HG02642 (cell line): ENCODE results near the gene CT45A6.
"Not testable (repeated sequence)": the region's sequence is repeated elsewhere in the genome, so short reads cannot be mapped to it uniquely, and the experiment has no call there.

Source experiments
- ATAC-seq: cut with Tn5 transposase; IDR thresholded peaks from one replicate; pipeline ENCODE4 v1.9.1; 2021; ENCODE audit warnings: mild to moderate bottlenecking; ENCODE audit not compliant: unreplicated experiment, poor library complexity

Gene CT45A6, protein sequence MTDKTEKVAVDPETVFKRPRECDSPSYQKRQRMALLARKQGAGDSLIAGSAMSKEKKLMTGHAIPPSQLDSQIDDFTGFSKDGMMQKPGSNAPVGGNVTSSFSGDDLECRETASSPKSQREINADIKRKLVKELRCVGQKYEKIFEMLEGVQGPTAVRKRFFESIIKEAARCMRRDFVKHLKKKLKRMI

DNA sequence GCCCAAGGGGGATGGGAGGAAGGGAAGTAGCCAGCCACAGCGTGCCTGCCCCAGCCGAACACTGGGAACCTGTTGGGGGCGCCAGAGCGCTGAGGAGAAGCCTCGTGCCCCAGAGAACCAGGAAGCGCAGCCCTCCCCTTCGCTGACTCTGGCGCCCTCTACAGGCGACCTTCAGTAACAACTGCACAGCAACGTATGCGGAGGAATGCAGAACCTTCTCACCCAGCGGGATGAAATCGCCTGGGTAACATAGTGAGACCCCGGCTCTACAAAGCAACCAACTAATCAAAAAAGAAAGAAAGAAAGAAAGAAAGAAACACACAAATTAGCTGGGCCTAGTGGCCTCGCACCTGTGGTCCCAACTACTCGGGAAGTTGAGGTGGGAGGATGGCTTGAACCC lies at the start of gene CT45A6:
Gene CT45A6 (minus strand): TSS at position 101 of the 400 bp plus-strand sequence. CDS start 3,794 bp downstream, outside the sequence.
- not testable (repeated sequence) for ATAC-seq

DNA sequence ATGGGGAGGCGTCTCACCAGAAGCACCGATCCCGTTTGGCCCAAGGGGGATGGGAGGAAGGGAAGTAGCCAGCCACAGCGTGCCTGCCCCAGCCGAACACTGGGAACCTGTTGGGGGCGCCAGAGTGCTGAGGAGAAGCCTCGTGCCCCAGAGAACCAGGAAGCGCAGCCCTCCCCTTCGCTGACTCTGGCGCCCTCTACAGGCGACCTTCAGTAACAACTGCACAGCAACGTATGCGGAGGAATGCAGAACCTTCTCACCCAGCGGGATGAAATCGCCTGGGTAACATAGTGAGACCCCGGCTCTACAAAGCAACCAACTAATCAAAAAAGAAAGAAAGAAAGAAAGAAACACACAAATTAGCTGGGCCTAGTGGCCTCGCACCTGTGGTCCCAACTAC lies 34.6 kb upstream of the CT45A6 start, which contains the start of gene CT45A7:
Gene CT45A7 (minus strand): TSS at position 101 of the 400 bp plus-strand sequence. CDS start 3,747 bp downstream, outside the sequence.
- ATAC-seq: not testable (repeated sequence)

DNA sequence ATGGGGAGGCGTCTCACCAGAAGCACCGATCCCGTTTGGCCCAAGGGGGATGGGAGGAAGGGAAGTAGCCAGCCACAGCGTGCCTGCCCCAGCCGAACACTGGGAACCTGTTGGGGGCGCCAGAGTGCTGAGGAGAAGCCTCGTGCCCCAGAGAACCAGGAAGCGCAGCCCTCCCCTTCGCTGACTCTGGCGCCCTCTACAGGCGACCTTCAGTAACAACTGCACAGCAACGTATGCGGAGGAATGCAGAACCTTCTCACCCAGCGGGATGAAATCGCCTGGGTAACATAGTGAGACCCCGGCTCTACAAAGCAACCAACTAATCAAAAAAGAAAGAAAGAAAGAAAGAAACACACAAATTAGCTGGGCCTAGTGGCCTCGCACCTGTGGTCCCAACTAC lies 17.3 kb upstream of the CT45A6 start, which contains the start of gene CT45A2:
Gene CT45A2 (minus strand): TSS at position 101 of the 400 bp plus-strand sequence. CDS start 3,747 bp downstream, outside the sequence.
- not testable (repeated sequence) for ATAC-seq

DNA sequence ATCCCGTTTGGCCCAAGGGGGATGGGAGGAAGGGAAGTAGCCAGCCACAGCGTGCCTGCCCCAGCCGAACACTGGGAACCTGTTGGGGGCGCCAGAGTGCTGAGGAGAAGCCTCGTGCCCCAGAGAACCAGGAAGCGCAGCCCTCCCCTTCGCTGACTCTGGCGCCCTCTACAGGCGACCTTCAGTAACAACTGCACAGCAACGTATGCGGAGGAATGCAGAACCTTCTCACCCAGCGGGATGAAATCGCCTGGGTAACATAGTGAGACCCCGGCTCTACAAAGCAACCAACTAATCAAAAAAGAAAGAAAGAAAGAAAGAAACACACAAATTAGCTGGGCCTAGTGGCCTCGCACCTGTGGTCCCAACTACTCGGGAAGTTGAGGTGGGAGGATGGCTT lies 17.2 kb downstream of the CT45A6 start, which contains the start of gene CT45A5:
Gene CT45A5 (minus strand): TSS at position 101 of the 400 bp plus-strand sequence. CDS start 3,774 bp downstream, outside the sequence.
- ATAC-seq: not testable (repeated sequence)

DNA sequence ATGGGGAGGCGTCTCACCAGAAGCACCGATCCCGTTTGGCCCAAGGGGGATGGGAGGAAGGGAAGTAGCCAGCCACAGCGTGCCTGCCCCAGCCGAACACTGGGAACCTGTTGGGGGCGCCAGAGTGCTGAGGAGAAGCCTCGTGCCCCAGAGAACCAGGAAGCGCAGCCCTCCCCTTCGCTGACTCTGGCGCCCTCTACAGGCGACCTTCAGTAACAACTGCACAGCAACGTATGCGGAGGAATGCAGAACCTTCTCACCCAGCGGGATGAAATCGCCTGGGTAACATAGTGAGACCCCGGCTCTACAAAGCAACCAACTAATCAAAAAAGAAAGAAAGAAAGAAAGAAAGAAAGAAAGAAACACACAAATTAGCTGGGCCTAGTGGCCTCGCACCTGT lies 34.5 kb downstream of the CT45A6 start, which contains the start of gene CT45A3:
Gene CT45A3 (minus strand): TSS at position 101 of the 400 bp plus-strand sequence. CDS start 3,747 bp downstream, outside the sequence.
- ATAC-seq: not testable (repeated sequence)

DNA sequence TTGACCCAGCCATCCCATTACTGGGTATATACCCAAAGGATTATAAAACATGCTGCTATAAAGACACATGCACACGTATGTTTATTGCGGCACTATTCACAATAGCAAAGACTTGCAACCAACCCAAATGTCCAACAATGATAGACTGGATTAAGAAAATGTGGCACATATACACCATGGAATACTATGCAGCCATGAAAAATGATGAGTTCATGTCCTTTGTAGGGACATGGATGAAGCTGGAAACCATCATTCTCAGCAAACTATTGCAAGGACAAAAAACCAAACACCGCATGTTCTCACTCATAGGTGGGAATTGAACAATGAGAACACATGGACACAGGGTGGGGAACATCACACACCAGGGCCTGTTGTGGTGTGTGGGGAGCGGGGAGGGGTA lies 57.8 kb downstream of the CT45A6 start:
- not testable (repeated sequence) for ATAC-seq
